GM12891 (cell line): ENCODE measurements around the gene UFSP1.

ENCODE experiments used
- PAX5 ChIP-seq: IDR thresholded peaks from 2 replicates; pipeline ENCODE4 v1.6.1; 2011; ENCODE audit warnings: low read length, moderate library complexity, mild to moderate bottlenecking; ENCODE audit not compliant: insufficient read depth, severe bottlenecking
- POLR2A ChIP-seq: IDR thresholded peaks from 2 replicates; pipeline ENCODE4 v1.6.1; 2011; ENCODE audit warnings: low read depth, low read length, control low read depth
- POLR2AphosphoS5 ChIP-seq: IDR thresholded peaks from 2 replicates; pipeline ENCODE4 v1.6.1; 2011; ENCODE audit warnings: low read depth, low read length, control low read depth
- TAF1 ChIP-seq: IDR thresholded peaks from 2 replicates; pipeline ENCODE4 v1.6.1; 2011; ENCODE audit warnings: low read depth, low read length, control low read depth

GRCh38 chr7:100860702-100861615 is 28.6 kb downstream of the UFSP1 start:
- TF ChIP-seq POLR2AphosphoS5 (no peak), POLR2A (no peak), TAF1 (no peak), PAX5 (no peak)
